ENCODE measurements around the gene STAT5B.

DNA sequence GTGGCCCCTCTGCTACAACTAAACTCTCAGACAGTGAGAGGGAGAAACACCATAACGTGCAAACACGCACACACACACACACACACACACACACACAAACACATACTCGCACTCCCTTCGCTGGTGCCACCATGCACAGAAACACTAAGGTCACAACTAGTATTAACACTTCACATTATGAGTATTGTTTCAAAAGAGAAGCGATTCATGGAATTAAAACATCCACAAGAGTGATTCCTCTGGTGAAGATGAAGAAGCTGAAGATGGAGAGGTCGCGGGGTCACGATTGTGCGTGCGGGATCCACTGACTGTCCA is 74.8 kb downstream of the STAT5B start:
- TF ChIP-seq, protein P1, sequence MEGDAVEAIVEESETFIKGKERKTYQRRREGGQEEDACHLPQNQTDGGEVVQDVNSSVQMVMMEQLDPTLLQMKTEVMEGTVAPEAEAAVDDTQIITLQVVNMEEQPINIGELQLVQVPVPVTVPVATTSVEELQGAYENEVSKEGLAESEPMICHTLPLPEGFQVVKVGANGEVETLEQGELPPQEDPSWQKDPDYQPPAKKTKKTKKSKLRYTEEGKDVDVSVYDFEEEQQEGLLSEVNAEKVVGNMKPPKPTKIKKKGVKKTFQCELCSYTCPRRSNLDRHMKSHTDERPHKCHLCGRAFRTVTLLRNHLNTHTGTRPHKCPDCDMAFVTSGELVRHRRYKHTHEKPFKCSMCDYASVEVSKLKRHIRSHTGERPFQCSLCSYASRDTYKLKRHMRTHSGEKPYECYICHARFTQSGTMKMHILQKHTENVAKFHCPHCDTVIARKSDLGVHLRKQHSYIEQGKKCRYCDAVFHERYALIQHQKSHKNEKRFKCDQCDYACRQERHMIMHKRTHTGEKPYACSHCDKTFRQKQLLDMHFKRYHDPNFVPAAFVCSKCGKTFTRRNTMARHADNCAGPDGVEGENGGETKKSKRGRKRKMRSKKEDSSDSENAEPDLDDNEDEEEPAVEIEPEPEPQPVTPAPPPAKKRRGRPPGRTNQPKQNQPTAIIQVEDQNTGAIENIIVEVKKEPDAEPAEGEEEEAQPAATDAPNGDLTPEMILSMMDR (IDR thresholded peaks at IDR 0.05): no peak
- no peak for TF ChIP-seq POLR2A (IDR thresholded peaks at IDR 0.05)

Measured in thyroid gland (tissue), 4 donors.